ENCODE measurements around the gene ZHX3.

DNA sequence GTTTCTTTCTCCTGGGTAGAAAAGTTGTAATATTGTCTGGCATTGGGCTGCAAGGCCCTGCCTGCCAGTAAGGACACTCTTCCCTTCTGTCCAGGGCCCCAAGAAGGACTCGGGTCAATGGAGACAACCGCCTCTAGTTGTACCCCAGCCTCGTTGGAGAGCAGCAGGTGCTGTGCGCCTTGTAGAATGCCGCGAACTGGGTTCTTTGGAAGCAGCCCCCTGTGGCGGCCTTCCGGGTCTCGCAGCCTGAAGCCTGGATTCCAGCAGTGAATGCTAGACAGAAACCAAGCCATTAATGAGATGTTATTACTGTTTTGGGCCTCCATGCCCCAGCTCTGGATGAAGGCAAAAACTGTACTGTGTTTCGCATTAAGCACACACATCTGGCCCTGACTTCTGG lies 143.2 kb downstream of the ZHX3 start:
- TF ChIP-seq ZNF263 (CRISPR knock-in tag; IDR thresholded peaks at IDR 0.05; ENCODE audit: low read depth) (no peak), NFYB (CRISPR knock-in tag; conservative IDR thresholded peaks at IDR 0.05; ENCODE audit: low read depth) (no peak), IRF2 (CRISPR knock-in tag; IDR thresholded peaks at IDR 0.05; ENCODE audit: borderline replicate concordance, low read depth) (no peak), ZBTB21 (CRISPR knock-in tag; IDR thresholded peaks at IDR 0.05; ENCODE audit: borderline replicate concordance) (no peak), ELF4 (CRISPR knock-in tag; IDR thresholded peaks at IDR 0.05; ENCODE audit: low read depth) (no peak), SMAD4 (CRISPR knock-in tag; IDR thresholded peaks at IDR 0.05) (no peak), ETV6 (CRISPR knock-in tag; IDR thresholded peaks at IDR 0.05) (no peak)
- TF ChIP-seq, protein P1, sequence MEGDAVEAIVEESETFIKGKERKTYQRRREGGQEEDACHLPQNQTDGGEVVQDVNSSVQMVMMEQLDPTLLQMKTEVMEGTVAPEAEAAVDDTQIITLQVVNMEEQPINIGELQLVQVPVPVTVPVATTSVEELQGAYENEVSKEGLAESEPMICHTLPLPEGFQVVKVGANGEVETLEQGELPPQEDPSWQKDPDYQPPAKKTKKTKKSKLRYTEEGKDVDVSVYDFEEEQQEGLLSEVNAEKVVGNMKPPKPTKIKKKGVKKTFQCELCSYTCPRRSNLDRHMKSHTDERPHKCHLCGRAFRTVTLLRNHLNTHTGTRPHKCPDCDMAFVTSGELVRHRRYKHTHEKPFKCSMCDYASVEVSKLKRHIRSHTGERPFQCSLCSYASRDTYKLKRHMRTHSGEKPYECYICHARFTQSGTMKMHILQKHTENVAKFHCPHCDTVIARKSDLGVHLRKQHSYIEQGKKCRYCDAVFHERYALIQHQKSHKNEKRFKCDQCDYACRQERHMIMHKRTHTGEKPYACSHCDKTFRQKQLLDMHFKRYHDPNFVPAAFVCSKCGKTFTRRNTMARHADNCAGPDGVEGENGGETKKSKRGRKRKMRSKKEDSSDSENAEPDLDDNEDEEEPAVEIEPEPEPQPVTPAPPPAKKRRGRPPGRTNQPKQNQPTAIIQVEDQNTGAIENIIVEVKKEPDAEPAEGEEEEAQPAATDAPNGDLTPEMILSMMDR (IDR thresholded peaks at IDR 0.05), result no peak
- TF ChIP-seq, protein P2, sequence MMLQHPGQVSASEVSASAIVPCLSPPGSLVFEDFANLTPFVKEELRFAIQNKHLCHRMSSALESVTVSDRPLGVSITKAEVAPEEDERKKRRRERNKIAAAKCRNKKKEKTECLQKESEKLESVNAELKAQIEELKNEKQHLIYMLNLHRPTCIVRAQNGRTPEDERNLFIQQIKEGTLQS (CRISPR knock-in tag; conservative IDR thresholded peaks at IDR 0.05), result no peak
- TF ChIP-seq, protein P3, sequence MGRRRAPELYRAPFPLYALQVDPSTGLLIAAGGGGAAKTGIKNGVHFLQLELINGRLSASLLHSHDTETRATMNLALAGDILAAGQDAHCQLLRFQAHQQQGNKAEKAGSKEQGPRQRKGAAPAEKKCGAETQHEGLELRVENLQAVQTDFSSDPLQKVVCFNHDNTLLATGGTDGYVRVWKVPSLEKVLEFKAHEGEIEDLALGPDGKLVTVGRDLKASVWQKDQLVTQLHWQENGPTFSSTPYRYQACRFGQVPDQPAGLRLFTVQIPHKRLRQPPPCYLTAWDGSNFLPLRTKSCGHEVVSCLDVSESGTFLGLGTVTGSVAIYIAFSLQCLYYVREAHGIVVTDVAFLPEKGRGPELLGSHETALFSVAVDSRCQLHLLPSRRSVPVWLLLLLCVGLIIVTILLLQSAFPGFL (CRISPR knock-in tag; IDR thresholded peaks at IDR 0.05; ENCODE audit: borderline replicate concordance), result no peak
- TF ChIP-seq, protein P4, sequence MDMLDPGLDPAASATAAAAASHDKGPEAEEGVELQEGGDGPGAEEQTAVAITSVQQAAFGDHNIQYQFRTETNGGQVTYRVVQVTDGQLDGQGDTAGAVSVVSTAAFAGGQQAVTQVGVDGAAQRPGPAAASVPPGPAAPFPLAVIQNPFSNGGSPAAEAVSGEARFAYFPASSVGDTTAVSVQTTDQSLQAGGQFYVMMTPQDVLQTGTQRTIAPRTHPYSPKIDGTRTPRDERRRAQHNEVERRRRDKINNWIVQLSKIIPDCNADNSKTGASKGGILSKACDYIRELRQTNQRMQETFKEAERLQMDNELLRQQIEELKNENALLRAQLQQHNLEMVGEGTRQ (CRISPR knock-in tag; IDR thresholded peaks at IDR 0.05), result no peak

Measured in WTC11 (cell line).